DOHH2 (cell line): Measurements from ENCODE around the gene MTURN.

Experiments used
- EZH2phosphoT487 ChIP-seq: fragments of 200-600 bp; sonication (generic); IDR thresholded peaks from 2 replicates; pipeline ENCODE4 v1.6.1; 2017; ENCODE audit warnings: borderline replicate concordance, mild to moderate bottlenecking, antibody characterized with exemption, low read length, moderate library complexity, mixed read lengths
- TF ChIP-seq, protein P1 (sequence below): fragments of 200-600 bp; sonication (generic); IDR thresholded peaks from one replicate; pipeline ENCODE4 v1.5.1; 2014; ENCODE audit warnings: antibody characterized with exemption, mild to moderate bottlenecking, low read depth, low read length; ENCODE audit not compliant: poor library complexity, severe bottlenecking

DNA sequence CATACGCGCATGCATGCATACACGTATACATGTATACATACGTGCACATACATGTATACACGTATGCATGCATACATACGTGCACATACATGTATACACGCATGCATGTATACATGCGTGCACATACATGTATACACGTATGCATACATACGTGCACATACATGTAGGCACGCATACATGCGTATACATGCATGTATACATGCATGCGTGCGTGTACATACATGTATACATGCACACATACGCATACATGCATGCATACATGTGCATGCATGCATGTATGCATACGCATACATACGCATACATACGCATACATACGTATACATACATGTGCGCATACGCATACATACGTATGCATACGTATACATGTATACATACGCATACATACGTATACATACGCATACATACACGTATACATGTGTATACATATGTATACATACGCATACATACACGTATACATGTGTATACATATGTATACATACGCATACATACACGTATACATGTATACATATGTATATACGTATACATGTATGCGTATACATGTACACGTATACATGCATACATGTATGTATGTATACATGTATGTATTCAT lies 19.0 kb upstream of the MTURN start:
- TF ChIP-seq, protein P1, sequence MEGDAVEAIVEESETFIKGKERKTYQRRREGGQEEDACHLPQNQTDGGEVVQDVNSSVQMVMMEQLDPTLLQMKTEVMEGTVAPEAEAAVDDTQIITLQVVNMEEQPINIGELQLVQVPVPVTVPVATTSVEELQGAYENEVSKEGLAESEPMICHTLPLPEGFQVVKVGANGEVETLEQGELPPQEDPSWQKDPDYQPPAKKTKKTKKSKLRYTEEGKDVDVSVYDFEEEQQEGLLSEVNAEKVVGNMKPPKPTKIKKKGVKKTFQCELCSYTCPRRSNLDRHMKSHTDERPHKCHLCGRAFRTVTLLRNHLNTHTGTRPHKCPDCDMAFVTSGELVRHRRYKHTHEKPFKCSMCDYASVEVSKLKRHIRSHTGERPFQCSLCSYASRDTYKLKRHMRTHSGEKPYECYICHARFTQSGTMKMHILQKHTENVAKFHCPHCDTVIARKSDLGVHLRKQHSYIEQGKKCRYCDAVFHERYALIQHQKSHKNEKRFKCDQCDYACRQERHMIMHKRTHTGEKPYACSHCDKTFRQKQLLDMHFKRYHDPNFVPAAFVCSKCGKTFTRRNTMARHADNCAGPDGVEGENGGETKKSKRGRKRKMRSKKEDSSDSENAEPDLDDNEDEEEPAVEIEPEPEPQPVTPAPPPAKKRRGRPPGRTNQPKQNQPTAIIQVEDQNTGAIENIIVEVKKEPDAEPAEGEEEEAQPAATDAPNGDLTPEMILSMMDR: no peak
- TF ChIP-seq EZH2phosphoT487: no peak
